Gastrocnemius medialis (tissue), 4 donors: Measurements from ENCODE around the gene APPBP2. TPM values are rescaled to one million over a fixed set of nuclear protein-coding genes. Genes with fewer than 3 reads are reported as not detected.

Experiments
- ATAC-seq, 2 donors: fragments of 150-250 bp; one replicate each; pipeline ENCODE4 v1.9.1; 2016
- DNase-seq, 2 donors: peaks; one replicate each; pipeline ENCODE4 v3.0.0-alpha.2; 2019
- H3K27ac ChIP-seq, 4 donors: fragments of 200-600 bp; sonication (generic); 1 replicate in 1 of 4; 2 replicates in 3 of 4; pipeline ENCODE4 v1.5.1; 2016 to 2018; ENCODE audit warnings: mild to moderate bottlenecking in 2 of 4, moderate library complexity in 1 of 4
- H3K27me3 ChIP-seq, 3 donors: fragments of 200-600 bp; sonication (generic) in 2 of 3; 1 replicate in 1 of 3; 2 replicates in 2 of 3; pipeline versions ENCODE4 v1.5.1 to v1.6.0; 2016 to 2019; ENCODE audit warnings: mild to moderate bottlenecking in 1 of 3, moderate library complexity in 1 of 3
- H3K36me3 ChIP-seq, 2 donors: fragments of 200-600 bp; sonication (generic) in 1 of 2; one replicate each; pipeline ENCODE4 v1.5.1; 2017 to 2018
- H3K4me1 ChIP-seq, 2 donors: fragments of 200-600 bp; sonication (generic) in 1 of 2; one replicate each; pipeline ENCODE4 v1.5.1; 2016 to 2017; ENCODE audit warnings: mild to moderate bottlenecking in 2 of 2
- H3K4me3 ChIP-seq, 4 donors: fragments of 200-600 bp; sonication (generic) in 3 of 4; 1 replicate in 1 of 4; 2 replicates in 3 of 4; pipeline ENCODE4 v1.5.1; 2016 to 2019; ENCODE audit warnings: mild to moderate bottlenecking in 2 of 4
- H3K9me3 ChIP-seq, 3 donors: fragments of 200-600 bp; sonication (generic) in 2 of 3; 1 replicate in 1 of 3; 2 replicates in 2 of 3; pipeline ENCODE4 v1.5.1; 2016 to 2019
- POLR2A ChIP-seq, 2 donors: fragments of 450-650 bp; IDR thresholded peaks; one replicate each; pipeline ENCODE4 v1.6.1; 2017; ENCODE audit warnings: antibody characterized with exemption in 2 of 2, mild to moderate bottlenecking in 2 of 2, moderate library complexity in 2 of 2
- in situ Hi-C, 4 donors: fragments of 200-750 bp; cut with MboI; loops; one replicate each; pipeline versions ENCODE4 v1.15.0 to v1.8.0; 2017; ENCODE audit warnings: low sequenced_read_pairs in 4 of 4
- intact Hi-C: fragments of 100-400 bp; cut with DNase I; formaldehyde crosslinking; loops from one replicate; pipeline ENCODE4 v1.15.1; 2023; ENCODE audit warnings: low total_unique reads
- total RNA-seq, 4 donors: library from RNA; depleted of rRNA; stranded (reverse); fragments of >200 nt; gene quantifications; one replicate each; pipeline versions ENCODE4 v1.1.0 to v1.2.3, GENCODE V29; 2016
- TF ChIP-seq, protein P1 (sequence below), 5 experiments: fragments of 450-650 bp in 3 of 5; fragments of 200-600 bp in 2 of 5; sonication (generic) in 2 of 5; IDR thresholded peaks in 4 of 5; conservative IDR thresholded peaks in 1 of 5; 1 replicate in 4 of 5; 2 replicates in 1 of 5; pipeline ENCODE4 v1.5.1; 2016 to 2019; ENCODE audit warnings: antibody characterized with exemption in 5 of 5, mild to moderate bottlenecking in 3 of 5, moderate library complexity in 3 of 5

Gene APPBP2
- total RNA-seq, 4 donors from 2014 or later, result 14.2 to 21.8 (median 18.1) TPM

DNA sequence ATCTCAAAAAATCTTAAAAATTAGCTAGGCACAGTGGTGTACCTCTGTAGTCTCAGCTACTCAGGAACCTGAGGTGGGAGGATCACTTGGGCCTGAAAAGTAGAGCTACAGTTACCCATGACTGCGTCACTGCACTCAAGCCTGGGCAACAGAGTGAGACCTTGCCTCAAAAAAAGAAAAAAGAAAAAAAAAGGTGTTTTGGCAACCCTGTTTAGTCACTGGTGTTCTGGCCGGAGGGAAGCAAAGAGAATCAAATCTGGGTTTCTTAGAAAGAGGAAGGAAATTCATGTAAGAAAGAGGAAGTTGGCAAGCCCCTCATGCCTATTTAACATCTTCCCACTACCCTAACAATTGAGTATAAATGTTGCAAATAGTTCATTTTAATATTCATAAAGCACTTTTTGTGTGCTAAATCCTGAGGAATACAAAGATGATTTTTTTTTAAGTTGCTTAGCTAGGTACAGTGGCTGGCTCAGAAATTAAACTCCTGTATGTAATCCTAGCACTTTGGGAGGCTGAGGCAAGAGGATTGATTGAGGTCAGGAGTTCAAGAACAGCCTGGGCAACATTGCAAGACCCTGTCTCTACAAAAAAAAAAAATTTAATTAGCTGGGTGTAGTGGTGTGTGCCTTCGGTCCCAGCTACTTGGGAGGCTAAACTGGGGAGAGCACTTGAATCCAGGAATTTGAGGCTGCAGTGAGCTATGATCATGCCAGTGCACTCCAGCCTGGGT, 127.6 kb downstream of the APPBP2 start:
- no peak for DNase-seq
- no peak for ATAC-seq
- H3K27ac ChIP-seq, result peak overlapping the region in 1 of 4 donors; percentile 6
- H3K9me3 ChIP-seq, result no peaks in the 10 kb centered on the region
- TF ChIP-seq, protein P1, sequence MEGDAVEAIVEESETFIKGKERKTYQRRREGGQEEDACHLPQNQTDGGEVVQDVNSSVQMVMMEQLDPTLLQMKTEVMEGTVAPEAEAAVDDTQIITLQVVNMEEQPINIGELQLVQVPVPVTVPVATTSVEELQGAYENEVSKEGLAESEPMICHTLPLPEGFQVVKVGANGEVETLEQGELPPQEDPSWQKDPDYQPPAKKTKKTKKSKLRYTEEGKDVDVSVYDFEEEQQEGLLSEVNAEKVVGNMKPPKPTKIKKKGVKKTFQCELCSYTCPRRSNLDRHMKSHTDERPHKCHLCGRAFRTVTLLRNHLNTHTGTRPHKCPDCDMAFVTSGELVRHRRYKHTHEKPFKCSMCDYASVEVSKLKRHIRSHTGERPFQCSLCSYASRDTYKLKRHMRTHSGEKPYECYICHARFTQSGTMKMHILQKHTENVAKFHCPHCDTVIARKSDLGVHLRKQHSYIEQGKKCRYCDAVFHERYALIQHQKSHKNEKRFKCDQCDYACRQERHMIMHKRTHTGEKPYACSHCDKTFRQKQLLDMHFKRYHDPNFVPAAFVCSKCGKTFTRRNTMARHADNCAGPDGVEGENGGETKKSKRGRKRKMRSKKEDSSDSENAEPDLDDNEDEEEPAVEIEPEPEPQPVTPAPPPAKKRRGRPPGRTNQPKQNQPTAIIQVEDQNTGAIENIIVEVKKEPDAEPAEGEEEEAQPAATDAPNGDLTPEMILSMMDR (IDR thresholded peaks at IDR 0.05 in 4 of 5, conservative IDR thresholded peaks at IDR 0.05 in 1 of 5), result no peak
- TF ChIP-seq POLR2A (IDR thresholded peaks at IDR 0.05), result no peak
- intact Hi-C loops (loop anchor here (10.0 kb wide), 2 partner anchors 774 to 974 kb away; no protein-coding TSS in a partner anchor), in situ Hi-C loops (no loop called here)
- H3K4me1 ChIP-seq, result peaks cover 0 to 1% of the 10 kb centered on the region in 2 donors
- H3K36me3 ChIP-seq, result no peaks in the 10 kb centered on the region
- H3K27me3 ChIP-seq, result no peaks in the 10 kb centered on the region
- no peak overlapping the region for H3K4me3 ChIP-seq

GRCh38 chr17:60396412-60396811, 129.6 kb downstream of the APPBP2 start:
- Histone ChIP-seq H3K4me1 (peaks cover 6% of the 10 kb centered on the region in 2 donors), H3K36me3 (no peaks in the 10 kb centered on the region), H3K4me3 (no peak overlapping the region), H3K27ac (no peak overlapping the region), H3K9me3 (no peaks in the 10 kb centered on the region), H3K27me3 (no peaks in the 10 kb centered on the region)
- DNase-seq, result no peak
- ATAC-seq, result no peak
- in situ Hi-C loops, result no loop called here
- TF ChIP-seq POLR2A (IDR thresholded peaks at IDR 0.05), result no peak
- TF ChIP-seq, protein P1 (IDR thresholded peaks at IDR 0.05 in 4 of 5, conservative IDR thresholded peaks at IDR 0.05 in 1 of 5), result no peak
- intact Hi-C loops, result loop anchor here (10.0 kb wide), 2 partner anchors 772 to 972 kb away; no protein-coding TSS in a partner anchor

- peaks cover 9 to 10% of the 10 kb centered on the region in 2 donors for H3K4me1 ChIP-seq
- H3K27me3 ChIP-seq, result no peaks in the 10 kb centered on the region
- H3K9me3 ChIP-seq, result no peaks in the 10 kb centered on the region
- H3K27ac ChIP-seq, result no peak overlapping the region
- no peaks in the 10 kb centered on the region for H3K36me3 ChIP-seq
- DNase-seq, result no peak
- ATAC-seq, result no peak
- no peak for TF ChIP-seq POLR2A (IDR thresholded peaks at IDR 0.05)
- TF ChIP-seq, protein P1 (IDR thresholded peaks at IDR 0.05 in 4 of 5, conservative IDR thresholded peaks at IDR 0.05 in 1 of 5), result no peak
- intact Hi-C loops, result loop anchor here (10.0 kb wide), 2 partner anchors 771 to 971 kb away; no protein-coding TSS in a partner anchor
- H3K4me3 ChIP-seq, result no peak overlapping the region
- in situ Hi-C loops, result no loop called here
Observed at GRCh38 chr17:60395508-60396065, 130.5 kb downstream of the APPBP2 start.

DNA sequence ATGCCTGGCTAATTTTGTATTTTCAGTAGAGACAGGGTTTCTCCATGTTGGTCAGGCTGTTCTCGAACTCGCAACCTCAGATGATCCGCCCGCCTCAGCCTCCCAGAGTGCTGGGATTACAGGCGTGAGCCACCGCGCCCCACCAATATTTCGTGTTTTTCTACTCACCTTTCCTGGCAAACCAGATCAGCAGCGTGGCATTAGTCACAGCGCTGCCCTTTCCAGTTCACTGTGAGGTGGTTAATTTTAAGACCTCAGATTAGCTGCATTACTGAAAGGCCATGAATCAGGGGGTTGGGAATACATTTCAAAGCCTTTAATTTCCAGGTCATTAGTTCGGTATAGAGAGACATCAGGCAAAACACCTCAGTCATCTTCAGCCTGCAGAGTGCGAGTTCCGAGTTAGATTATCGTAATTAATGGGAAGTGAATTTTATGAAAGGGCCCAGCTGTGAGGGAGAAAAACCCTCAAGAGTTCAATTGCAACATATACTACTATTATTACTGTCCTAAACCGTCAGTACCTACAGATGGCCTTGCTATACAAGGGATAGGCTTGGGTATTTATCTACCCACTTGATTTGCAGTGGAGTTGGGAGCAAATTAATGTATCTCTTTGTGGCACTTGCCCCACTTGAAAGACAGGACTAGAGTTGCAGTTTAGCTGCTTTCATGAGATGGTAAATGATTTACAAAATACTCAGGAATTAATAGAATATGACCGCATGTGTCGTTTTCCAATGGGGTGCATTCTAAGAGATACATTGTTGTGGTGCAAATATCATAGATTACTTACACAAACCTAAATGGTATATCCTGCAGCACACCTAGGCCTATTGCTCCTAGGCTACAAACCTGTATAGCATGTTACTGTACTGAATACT, 132.0 kb downstream of the APPBP2 start:
- Histone ChIP-seq H3K27me3 (no peaks in the 10 kb centered on the region), H3K4me1 (peaks cover 23 to 24% of the 10 kb centered on the region in 2 donors), H3K4me3 (no peak overlapping the region), H3K36me3 (no peaks in the 10 kb centered on the region), H3K9me3 (no peaks in the 10 kb centered on the region), H3K27ac (peak overlapping the region in 3 of 4 donors; percentile 14 to 99 (median 96))
- DNase-seq (no peak), ATAC-seq (no peak)
- intact Hi-C loops, result loop anchor here (5.0 to 10.0 kb wide), 3 partner anchors 82 to 969 kb away; no protein-coding TSS in a partner anchor
- TF ChIP-seq, protein P1 (IDR thresholded peaks at IDR 0.05 in 4 of 5, conservative IDR thresholded peaks at IDR 0.05 in 1 of 5), result no peak
- no peak for TF ChIP-seq POLR2A (IDR thresholded peaks at IDR 0.05)
- in situ Hi-C loops, result no loop called here

Other genes with a start within 250 kb of the APPBP2 start
- gene USP32, start 134.1 kb downstream of the APPBP2 start, total RNA-seq, result 10 to 100 TPM; 44.4 to 83.2 (median 52.5) TPM
- gene CHCT1, start 103.8 kb downstream of the APPBP2 start, total RNA-seq, result not detected
- 10 to 100 TPM in 1 of 4 donors, 1 to 10 TPM in 3; 4.6 to 11.4 (median 9.2) TPM for gene PPM1D, start 74.0 kb upstream of the APPBP2 start, total RNA-seq
- 10 to 100 TPM; 18.2 to 60.6 (median 23.4) TPM for gene BCAS3, start 151.6 kb upstream of the APPBP2 start, total RNA-seq